H1 (cell line): ENCODE data around the gene EN2. TPM values are rescaled to one million over a fixed set of nuclear protein-coding genes. Genes with fewer than 3 reads are reported as not detected.

Source experiments
- CTCF ChIA-PET: fragments of 300-600 bp; sonication (Branson Sonifier 250); formaldehyde crosslinking; loops from one replicate; lab custom pipeline; 2021; ENCODE audit not compliant: partially characterized antibody; lab: Charles Lee
- POLR2A ChIA-PET: fragments of 300-600 bp; sonication (Branson Sonifier 250); formaldehyde crosslinking; loops from one replicate; lab custom pipeline; 2021; ENCODE audit warnings: inconsistent platforms; ENCODE audit not compliant: partially characterized antibody; lab: Charles Lee
- DNase-seq, 2 experiments: peaks; one replicate each; pipeline versions ENCODE4 v3.0.0 to v3.0.0-alpha.2; 2010 to 2022; ENCODE audit warnings: low spot score in 2 of 2, low read depth in 1 of 2, mixed read lengths in 1 of 2
- FAIRE-seq: peaks from 2 replicates; lab custom pipeline; 2011; peaks lifted over from hg19 to GRCh38; lab: Jason Lieb, UNC
- H2AFZ ChIP-seq: 2 replicates; pipeline ENCODE4 v1.8.1; 2012; ENCODE audit warnings: low read length, inconsistent platforms
- H2AK5ac ChIP-seq: 2 replicates; pipeline ENCODE4 v1.6.1; 2013; ENCODE audit warnings: low read depth, low read length
- H2BK120ac ChIP-seq: replicated peaks from 2 replicates; pipeline ENCODE3; 2013; ENCODE audit warnings: low read depth, low read length, inconsistent platforms
- H2BK12ac ChIP-seq: 2 replicates; pipeline ENCODE4 v1.6.1; 2013; ENCODE audit warnings: low read depth, low read length
- H2BK15ac ChIP-seq: 2 replicates; pipeline ENCODE4 v1.6.1; 2013; ENCODE audit warnings: low read length
- H2BK20ac ChIP-seq: 2 replicates; pipeline ENCODE4 v1.6.1; 2013; ENCODE audit warnings: low read length
- H2BK5ac ChIP-seq: 2 replicates; pipeline ENCODE4 v1.6.1; 2013; ENCODE audit warnings: low read depth, low read length
- H3K14ac ChIP-seq: 2 replicates; pipeline ENCODE4 v1.6.1; 2013; ENCODE audit warnings: inconsistent platforms; ENCODE audit not compliant: insufficient read length
- H3K18ac ChIP-seq: 2 replicates; pipeline ENCODE4 v1.6.1; 2013; ENCODE audit warnings: low read length; ENCODE audit errors: extremely low read depth
- H3K23ac ChIP-seq: 2 replicates; pipeline ENCODE4 v1.6.1; 2013; ENCODE audit warnings: inconsistent platforms; ENCODE audit not compliant: insufficient read length
- H3K23me2 ChIP-seq: 2 replicates; pipeline ENCODE4 v1.6.1; 2013; ENCODE audit warnings: low read depth, low read length
- H3K27ac ChIP-seq: 2 replicates; pipeline ENCODE4 v1.6.1; 2011; ENCODE audit warnings: low read depth, low read length, inconsistent platforms
- H3K27me3 ChIP-seq, 4 experiments: replicated peaks in 1 of 4; 1 replicate in 1 of 4; 2 replicates in 3 of 4; pipeline versions ENCODE4 v1.6.1 to v1.8.1; 2011 to 2013; ENCODE audit warnings: low read length in 3 of 4, mild to moderate bottlenecking in 3 of 4, inconsistent platforms in 2 of 4, mixed read lengths in 2 of 4, moderate library complexity in 1 of 4; ENCODE audit not compliant: control insufficient read depth in 3 of 4, insufficient read depth in 3 of 4; ENCODE audit errors: extremely low read depth in 1 of 4
- H3K36me3 ChIP-seq, 4 experiments: 2 replicates each; pipeline versions ENCODE4 v1.6.1 to v1.8.1; 2011 to 2013; ENCODE audit warnings: mild to moderate bottlenecking in 4 of 4, low read length in 3 of 4, moderate library complexity in 2 of 4, control low read depth in 1 of 4, inconsistent platforms in 1 of 4; ENCODE audit not compliant: insufficient read depth in 4 of 4, control insufficient read depth in 2 of 4
- H3K4ac ChIP-seq: replicated peaks from 2 replicates; pipeline ENCODE3; 2013; ENCODE audit warnings: low read length, low read depth, mixed read lengths, inconsistent platforms; ENCODE audit not compliant: insufficient read length
- H3K4me1 ChIP-seq, 4 experiments: replicated peaks in 1 of 4; 1 replicate in 1 of 4; 2 replicates in 3 of 4; pipeline versions ENCODE4 v1.6.1 to v1.8.1; 2011 to 2013; ENCODE audit warnings: low read length in 3 of 4, inconsistent platforms in 2 of 4, mixed read lengths in 1 of 4; ENCODE audit not compliant: insufficient read depth in 4 of 4, control insufficient read depth in 3 of 4
- H3K4me2 ChIP-seq, 2 experiments: 2 replicates each; pipeline versions ENCODE4 v1.6.1 to v1.8.1; 2011 to 2013; ENCODE audit warnings: low read depth in 2 of 2, low read length in 2 of 2, control low read depth in 1 of 2, inconsistent platforms in 1 of 2, mild to moderate bottlenecking in 1 of 2; ENCODE audit not compliant: insufficient read depth in 1 of 2
- H3K4me3 ChIP-seq, 4 experiments: fragments of 200-600, 300-600 bp in 1 of 4; sonication (generic), shearing (Covaris generic), sonication (Bioruptor Twin) in 1 of 4; 2 replicates each; pipeline versions ENCODE4 v1.5.1 to v1.8.1; 2011 to 2016; ENCODE audit warnings: low read length in 4 of 4, low read depth in 3 of 4, control low read depth in 2 of 4, inconsistent platforms in 2 of 4, mild to moderate bottlenecking in 2 of 4, mixed read lengths in 1 of 4, moderate library complexity in 1 of 4; ENCODE audit not compliant: insufficient read depth in 2 of 4; ENCODE audit errors: extremely low read depth in 1 of 4
- H3K56ac ChIP-seq: replicated peaks from 2 replicates; pipeline ENCODE3; 2013; ENCODE audit warnings: low read depth, mild to moderate bottlenecking, mixed read lengths, low read length, inconsistent platforms; ENCODE audit not compliant: insufficient read length
- H3K79me1 ChIP-seq: 2 replicates; pipeline ENCODE4 v1.6.1; 2013; ENCODE audit warnings: low read depth, low read length, control low read depth
- H3K79me2 ChIP-seq, 2 experiments: 2 replicates each; pipeline versions ENCODE4 v1.6.1 to v1.8.1; 2012 to 2013; ENCODE audit warnings: low read length in 2 of 2, mild to moderate bottlenecking in 2 of 2, inconsistent platforms in 1 of 2; ENCODE audit not compliant: insufficient read depth in 2 of 2, control insufficient read depth in 1 of 2
- H3K9ac ChIP-seq, 4 experiments: replicated peaks in 1 of 4; 1 replicate in 1 of 4; 2 replicates in 3 of 4; pipeline versions ENCODE4 v1.6.1 to v1.8.1; 2011 to 2013; ENCODE audit warnings: low read depth in 3 of 4, low read length in 3 of 4, control low read depth in 2 of 4, mild to moderate bottlenecking in 2 of 4, moderate library complexity in 2 of 4, inconsistent platforms in 1 of 4; ENCODE audit errors: extremely low read depth in 1 of 4
- H3K9me3 ChIP-seq, 2 experiments: 2 replicates each; pipeline versions ENCODE4 v1.6.1 to v1.8.1; 2012 to 2013; ENCODE audit warnings: mild to moderate bottlenecking in 2 of 2, moderate library complexity in 2 of 2, control low read depth in 1 of 2, inconsistent platforms in 1 of 2, low read depth in 1 of 2, low read length in 1 of 2, mixed read lengths in 1 of 2; ENCODE audit not compliant: insufficient read depth in 2 of 2
- H4K20me1 ChIP-seq, 2 experiments: replicated peaks in 1 of 2; 2 replicates each; pipeline versions ENCODE3 to v1.8.1; 2011 to 2013; ENCODE audit warnings: inconsistent platforms in 2 of 2, low read length in 2 of 2, mild to moderate bottlenecking in 1 of 2; ENCODE audit not compliant: insufficient read depth in 2 of 2, control insufficient read depth in 1 of 2
- H4K5ac ChIP-seq: 2 replicates; pipeline ENCODE4 v1.6.1; 2013; ENCODE audit warnings: low read length, low read depth, mixed read lengths, inconsistent platforms; ENCODE audit not compliant: insufficient read length
- H4K8ac ChIP-seq: 2 replicates; pipeline ENCODE4 v1.8.0; 2013; ENCODE audit warnings: mild to moderate bottlenecking, moderate library complexity, low read length, inconsistent platforms; ENCODE audit not compliant: insufficient read depth; ENCODE audit errors: extremely low read depth
- H4K91ac ChIP-seq: replicated peaks from 2 replicates; pipeline ENCODE3; 2013; ENCODE audit warnings: low read length, mixed read lengths, inconsistent platforms; ENCODE audit not compliant: insufficient read length
- ASH2L ChIP-seq: fragments of 200-600, 300-600 bp; sonication (generic); IDR thresholded peaks from one replicate; pipeline ENCODE4 v1.7.1; 2017; ENCODE audit warnings: low read length
- CREB1 ChIP-seq: IDR thresholded peaks from 2 replicates; pipeline ENCODE4 v1.6.1; 2012; ENCODE audit warnings: inconsistent platforms
- E2F6 ChIP-seq: IDR thresholded peaks from 2 replicates; pipeline ENCODE4 v1.6.1; 2012; ENCODE audit warnings: inconsistent platforms
- EZH2 ChIP-seq: fragments of 200-600 bp; sonication (generic); IDR thresholded peaks from 2 replicates; pipeline ENCODE4 v1.7.1; 2012; ENCODE audit warnings: low read depth, mild to moderate bottlenecking, moderate library complexity, low read length, inconsistent platforms; ENCODE audit not compliant: severe bottlenecking
- MAX ChIP-seq: IDR thresholded peaks from 2 replicates; pipeline ENCODE4 v1.6.1; 2012; ENCODE audit warnings: inconsistent platforms
- RNF2 ChIP-seq: fragments of 200-900, 300-1000 bp; sonication (generic); IDR thresholded peaks from 2 replicates; pipeline ENCODE4 v1.7.1; 2016; ENCODE audit warnings: borderline replicate concordance, low read depth, mild to moderate bottlenecking, antibody characterized with exemption, low read length; ENCODE audit not compliant: poor library complexity, severe bottlenecking; ENCODE audit errors: missing control alignments
- SIN3A ChIP-seq, 2 experiments: IDR thresholded peaks in 1 of 2; conservative IDR thresholded peaks in 1 of 2; 2 replicates each; pipeline ENCODE4 v1.6.1; 2011 to 2012; ENCODE audit warnings: low read length in 2 of 2, improper control_type of control experiment in 1 of 2, low read depth in 1 of 2, mild to moderate bottlenecking in 1 of 2
- SUZ12 ChIP-seq: fragments of 200-600 bp; sonication (generic); IDR thresholded peaks from 2 replicates; pipeline ENCODE4 v1.6.1; 2012; ENCODE audit warnings: mild to moderate bottlenecking, inconsistent platforms, low read length, moderate library complexity, mixed read lengths
- WGBS, 2 experiments: shearing (Covaris generic) in 1 of 2; methylation state at CpG; one replicate each; pipeline versions ENCODE4 v1.1.6 to v1.1.7; 2013 to 2015; ENCODE audit warnings: low lambda C conversion rate in 2 of 2, mixed read lengths in 2 of 2, inconsistent platforms in 1 of 2, low coverage in 1 of 2, missing lambda C conversion rate in 1 of 2; ENCODE audit not compliant: insufficient replicate concordance in 2 of 2, insufficient coverage in 1 of 2, insufficient read length in 1 of 2; ENCODE audit errors: extremely low coverage in 1 of 2, missing lambda C conversion rate in 1 of 2; 5-methylcytosine and 5-hydroxymethylcytosine counted together
- polyA plus RNA-seq, 7 experiments: library from polyadenylated mRNA; depleted of rRNA in 3 of 7; stranded (reverse) in 5 of 7; unstranded in 2 of 7; fragments of >200 nt in 5 of 7; fragments of 200-250 nt in 2 of 7; gene quantifications; 1 replicate in 5 of 7; 2 replicates in 1 of 7; 4 replicates in 1 of 7; pipeline versions ENCODE4 v1.2.1 to v1.2.3, GENCODE V29; 2011 to 2013; ENCODE audit warnings: missing spikeins in 2 of 7, mixed read lengths in 2 of 7
- total RNA-seq: library from RNA; stranded (reverse); fragmentation: NEBNext Ultra II Directional; extraction: Animal tissue kit (Norgen Biotek cat#: 25700); gene quantifications from 2 replicates; pipeline ENCODE4 v1.2.1, GENCODE V29; 2021

The EN2 gene
- total and polyA plus RNA-seq, 2 of the 8 experiments (the other 6 are each of a cell fraction or from before 2014, with no cell fraction given), result not detected

DNA sequence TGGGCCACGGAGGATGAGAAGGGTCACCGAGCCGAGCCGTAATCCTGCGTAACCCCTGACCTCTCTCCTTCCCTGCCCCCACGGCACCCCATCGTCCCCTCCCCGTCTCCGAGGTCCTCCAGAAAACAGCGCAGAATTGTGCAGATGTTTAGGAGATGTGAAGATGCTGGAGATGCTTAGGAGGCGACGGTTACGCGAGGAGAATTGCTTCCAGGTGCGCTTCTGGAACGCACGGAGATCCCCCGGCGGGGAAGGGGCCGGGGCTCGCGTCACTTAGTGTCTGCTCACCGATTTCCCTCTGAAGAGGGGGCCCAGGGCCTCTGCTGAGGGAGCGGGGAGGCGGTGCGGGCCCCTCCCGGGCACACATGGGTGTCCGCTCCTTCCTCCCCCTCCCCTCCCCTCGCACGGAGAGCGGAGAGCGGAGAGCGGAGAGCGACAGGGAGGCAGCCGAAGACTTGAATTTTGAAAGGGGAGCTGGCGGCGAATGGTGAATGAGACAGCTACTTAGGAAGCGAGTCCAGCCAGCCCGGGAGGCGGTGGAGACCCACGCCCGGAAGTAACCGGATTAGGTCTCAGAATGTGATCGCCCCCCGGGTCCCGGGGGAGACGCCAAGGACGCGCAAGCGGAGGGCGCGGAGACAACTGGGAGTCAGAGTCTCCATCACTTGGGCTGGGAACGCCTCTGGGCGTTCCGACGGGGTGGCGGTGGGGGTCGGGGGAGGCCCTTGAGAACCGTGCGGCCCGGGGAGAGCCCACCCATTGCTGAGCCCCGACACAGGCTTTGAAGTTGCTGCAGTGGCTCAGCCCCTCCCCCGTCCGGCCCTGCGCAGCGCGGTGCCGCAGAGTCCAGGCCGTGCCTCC, 8.7 kb upstream of the EN2 start:
- no peak overlapping the region for H3K23ac ChIP-seq
- H4K91ac ChIP-seq, result no peak overlapping the region
- DNase-seq (peak in 1 of 2 experiments; percentile 78), FAIRE-seq (no peak)
- H3K27ac ChIP-seq, result no peak overlapping the region
- no peak overlapping the region for H4K8ac ChIP-seq
- H2AFZ ChIP-seq, result no peak overlapping the region
- peak overlapping the region; percentile 60 to 74 for H3K4me2 ChIP-seq
- H3K79me1 ChIP-seq, result no peaks in the 10 kb centered on the region; the same call in 1 of the 2 replicates
- H3K14ac ChIP-seq, result no peak overlapping the region
- no peak overlapping the region for H3K9ac ChIP-seq
- H2BK15ac ChIP-seq, result no peak overlapping the region
- CTCF ChIA-PET, result interaction anchor here (0.6 to 7.1 kb wide), 14 partner anchors 13 to 359 kb away, joined by 3 to 81 read pairs (median 4); no protein-coding TSS in a partner anchor
- no peaks in the 10 kb centered on the region for H3K36me3 ChIP-seq
- H3K9me3 ChIP-seq, result no peaks in the 10 kb centered on the region
- H2BK20ac ChIP-seq, result no peak overlapping the region
- H2AK5ac ChIP-seq, result no peak overlapping the region
- no peak overlapping the region for H2BK120ac ChIP-seq
- no peak overlapping the region for H3K56ac ChIP-seq
- H2BK12ac ChIP-seq, result 0 out of 2 replicates have a peak overlapping the region, but pooled peaks have one; percentile 27
- peaks cover 19 to 24% of the 10 kb centered on the region in 2 experiments for H4K20me1 ChIP-seq
- POLR2A ChIA-PET, result interaction anchor here (1.0 to 2.7 kb wide), 7 partner anchors 9 to 77 kb away, joined by 3 to 9 read pairs (median 5); no protein-coding TSS in a partner anchor
- no peak overlapping the region for H2BK5ac ChIP-seq
- peaks cover 2% of the 10 kb centered on the region; the same call in 1 of the 2 replicates for H3K23me2 ChIP-seq
- H3K79me2 ChIP-seq, result no peaks in the 10 kb centered on the region
- 4% methylated on average over 42 of the region's 69 CpGs; no CpG with 5 or more reads in 1 of the 2 experiments for WGBS, 2 experiments
- H3K27me3 ChIP-seq, result peaks cover 77 to 96% (median 92%) of the 10 kb centered on the region in 4 experiments
- H3K18ac ChIP-seq, result no peak overlapping the region
- H4K5ac ChIP-seq, result no peak overlapping the region
- peaks cover 0 to 19% (median 13%) of the 10 kb centered on the region in 4 experiments; a peak in 6 of 7 replicates for H3K4me1 ChIP-seq
- H3K4me3 ChIP-seq, result peak overlapping the region; percentile 5 to 53 (median 22); a peak in 5 of 8 replicates
- no peak overlapping the region for H3K4ac ChIP-seq
- TF ChIP-seq ASH2L, result peak; percentile 54
- TF ChIP-seq SIN3A (conservative IDR thresholded peaks at IDR 0.05 in 1 of 2, IDR thresholded peaks at IDR 0.05 in 1 of 2; ENCODE audit: low read depth in 1 of 2, low read length in 2 of 2), result no peak
- TF ChIP-seq RNF2, result peak; percentile 65
- no peak for TF ChIP-seq MAX
- TF ChIP-seq E2F6, result 0 out of 2 replicates have a peak, but pooled peaks have one; percentile 3
- no peak for TF ChIP-seq CREB1
- peak; percentile 83 for TF ChIP-seq SUZ12
- TF ChIP-seq EZH2, result peak; percentile 84
